ENCODE results near the gene MIF.

The MIF gene

DNA sequence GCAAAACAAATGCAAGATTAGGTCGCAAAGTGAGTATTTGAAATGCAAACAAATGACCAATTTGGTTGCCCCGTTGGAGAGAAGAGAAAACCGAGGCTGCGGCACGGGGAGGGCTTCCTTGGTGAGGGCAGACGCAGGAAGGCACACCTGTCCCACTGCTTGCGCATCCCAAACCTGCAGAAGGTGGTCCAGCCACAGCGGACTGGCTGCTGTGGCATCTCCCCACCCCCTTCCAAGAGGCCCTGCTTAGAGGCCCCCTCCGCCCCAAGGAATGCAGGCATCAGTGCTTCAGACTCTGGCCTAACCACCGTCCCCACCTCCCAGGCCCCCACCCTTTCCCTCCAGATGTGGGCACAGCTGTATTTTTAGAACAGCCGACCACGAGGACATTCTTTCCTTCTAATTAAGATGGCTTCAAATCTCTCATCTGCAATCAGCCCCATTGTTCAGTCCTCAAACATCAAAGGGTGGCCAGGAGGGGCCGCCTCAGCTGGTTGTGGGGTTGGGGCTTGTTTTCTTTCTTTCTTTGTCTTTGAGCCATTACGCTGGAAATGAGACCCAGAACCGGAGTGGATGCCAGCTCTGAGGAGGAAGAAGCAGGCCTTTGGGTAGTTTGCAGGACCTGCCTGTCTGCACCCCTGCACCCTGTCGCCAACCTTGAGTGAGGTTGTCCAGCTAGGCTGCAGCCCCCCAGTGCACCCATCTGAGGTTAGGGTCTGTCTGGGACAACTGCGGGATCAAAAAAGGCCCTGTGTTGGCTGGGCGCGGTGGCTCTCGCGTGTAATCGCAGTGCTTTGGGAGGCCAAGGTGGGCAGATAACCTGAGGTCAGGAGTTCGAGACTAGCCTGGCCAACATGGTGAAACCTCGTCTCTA is 46.0 kb upstream of the MIF start:
- TF ChIP-seq, protein P1, sequence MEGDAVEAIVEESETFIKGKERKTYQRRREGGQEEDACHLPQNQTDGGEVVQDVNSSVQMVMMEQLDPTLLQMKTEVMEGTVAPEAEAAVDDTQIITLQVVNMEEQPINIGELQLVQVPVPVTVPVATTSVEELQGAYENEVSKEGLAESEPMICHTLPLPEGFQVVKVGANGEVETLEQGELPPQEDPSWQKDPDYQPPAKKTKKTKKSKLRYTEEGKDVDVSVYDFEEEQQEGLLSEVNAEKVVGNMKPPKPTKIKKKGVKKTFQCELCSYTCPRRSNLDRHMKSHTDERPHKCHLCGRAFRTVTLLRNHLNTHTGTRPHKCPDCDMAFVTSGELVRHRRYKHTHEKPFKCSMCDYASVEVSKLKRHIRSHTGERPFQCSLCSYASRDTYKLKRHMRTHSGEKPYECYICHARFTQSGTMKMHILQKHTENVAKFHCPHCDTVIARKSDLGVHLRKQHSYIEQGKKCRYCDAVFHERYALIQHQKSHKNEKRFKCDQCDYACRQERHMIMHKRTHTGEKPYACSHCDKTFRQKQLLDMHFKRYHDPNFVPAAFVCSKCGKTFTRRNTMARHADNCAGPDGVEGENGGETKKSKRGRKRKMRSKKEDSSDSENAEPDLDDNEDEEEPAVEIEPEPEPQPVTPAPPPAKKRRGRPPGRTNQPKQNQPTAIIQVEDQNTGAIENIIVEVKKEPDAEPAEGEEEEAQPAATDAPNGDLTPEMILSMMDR (IDR thresholded peaks at IDR 0.05; ENCODE audit: borderline replicate concordance, control extremely low read depth, extremely low read depth, insufficient read depth, missing control alignments): no peak
- in situ Hi-C loops (cut with MboI; ENCODE audit: low sequenced_read_pairs, unreplicated experiment): loop anchor here (10.0 kb wide), 1 partner anchor 303 kb away; no protein-coding TSS in a partner anchor
- no peak for DNase-seq (ENCODE audit: low spot score)

DNA sequence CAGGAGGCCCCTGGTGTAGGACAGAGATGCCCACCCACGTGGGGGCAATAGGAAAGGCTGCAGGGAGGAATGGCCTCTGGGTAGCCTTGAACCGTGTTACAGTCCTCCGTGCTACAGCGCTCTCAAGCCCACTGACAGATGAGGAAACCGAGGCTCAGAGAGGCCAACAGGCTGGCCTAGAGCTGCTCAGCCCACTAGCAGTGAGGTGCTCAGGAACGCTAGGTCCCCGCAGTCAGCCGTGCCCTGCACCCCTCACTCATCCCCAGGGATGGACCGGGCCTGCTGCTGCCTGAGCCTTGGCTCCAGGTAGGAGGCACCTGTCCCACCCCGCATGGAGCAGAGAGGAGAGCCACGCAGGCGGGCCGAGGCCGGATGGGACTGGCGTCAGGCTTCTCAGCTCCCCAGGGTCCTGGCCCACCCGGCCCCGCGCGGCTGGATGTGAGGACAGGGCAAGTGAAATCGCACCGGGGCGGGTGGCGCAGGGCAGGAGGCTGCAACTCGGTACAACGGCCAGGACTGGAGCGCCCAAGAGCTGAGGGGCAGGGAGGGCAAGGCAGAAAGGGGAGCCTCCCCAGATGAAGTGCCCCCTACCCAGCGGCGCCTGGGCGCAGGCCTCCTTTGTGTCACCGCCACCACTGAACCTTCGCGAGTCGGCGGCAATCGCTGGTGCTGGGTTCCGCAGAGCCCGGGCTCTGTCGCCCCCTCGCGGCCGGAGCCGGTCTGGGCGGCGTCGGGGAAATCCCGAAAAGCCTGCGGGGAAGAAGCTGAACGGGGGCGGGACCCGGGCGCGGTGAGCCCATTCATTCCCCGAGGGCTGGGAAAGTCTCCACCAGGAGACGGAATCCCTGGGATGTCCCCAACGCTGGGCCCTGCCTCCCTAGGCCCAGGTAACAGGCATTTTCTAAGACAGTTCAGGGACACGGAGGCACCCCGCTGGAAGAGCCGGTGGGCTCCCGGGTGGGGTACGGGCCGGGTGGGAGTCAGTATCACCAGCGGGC is 44.9 kb upstream of the MIF start:
- in situ Hi-C loops (cut with MboI; ENCODE audit: low sequenced_read_pairs, unreplicated experiment): loop anchor here (10.0 kb wide), 1 partner anchor 305 kb away; no protein-coding TSS in a partner anchor
- TF ChIP-seq, protein P1 (IDR thresholded peaks at IDR 0.05; ENCODE audit: borderline replicate concordance, control extremely low read depth, extremely low read depth, insufficient read depth, missing control alignments): peak; percentile 96
- peak; percentile 92 for DNase-seq (ENCODE audit: low spot score)

DNA sequence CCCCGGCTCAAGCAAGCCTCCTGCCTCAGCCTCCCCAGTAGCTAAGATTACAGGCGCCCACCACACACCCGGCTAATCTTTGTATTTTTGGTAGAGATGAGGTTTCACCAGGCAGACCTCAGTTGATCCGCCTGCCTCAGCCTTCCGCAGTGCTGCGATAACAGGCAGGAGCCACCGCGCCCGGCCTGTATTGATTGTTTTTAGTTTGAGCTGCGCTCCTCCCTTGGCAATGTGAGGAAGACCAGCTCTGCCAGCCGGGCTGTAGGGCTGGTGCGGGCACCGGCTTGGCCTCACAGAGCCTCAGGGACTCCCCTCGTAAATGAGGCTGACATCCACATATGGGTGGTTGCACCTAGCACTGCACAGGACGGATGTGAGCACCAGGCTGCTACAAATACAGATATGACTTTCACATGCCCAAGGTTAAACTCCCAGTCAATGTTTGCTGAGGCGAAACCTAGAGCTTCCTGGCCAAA is 44.0 kb upstream of the MIF start:
- in situ Hi-C loops (cut with MboI; ENCODE audit: low sequenced_read_pairs, unreplicated experiment): no loop called here

DNA sequence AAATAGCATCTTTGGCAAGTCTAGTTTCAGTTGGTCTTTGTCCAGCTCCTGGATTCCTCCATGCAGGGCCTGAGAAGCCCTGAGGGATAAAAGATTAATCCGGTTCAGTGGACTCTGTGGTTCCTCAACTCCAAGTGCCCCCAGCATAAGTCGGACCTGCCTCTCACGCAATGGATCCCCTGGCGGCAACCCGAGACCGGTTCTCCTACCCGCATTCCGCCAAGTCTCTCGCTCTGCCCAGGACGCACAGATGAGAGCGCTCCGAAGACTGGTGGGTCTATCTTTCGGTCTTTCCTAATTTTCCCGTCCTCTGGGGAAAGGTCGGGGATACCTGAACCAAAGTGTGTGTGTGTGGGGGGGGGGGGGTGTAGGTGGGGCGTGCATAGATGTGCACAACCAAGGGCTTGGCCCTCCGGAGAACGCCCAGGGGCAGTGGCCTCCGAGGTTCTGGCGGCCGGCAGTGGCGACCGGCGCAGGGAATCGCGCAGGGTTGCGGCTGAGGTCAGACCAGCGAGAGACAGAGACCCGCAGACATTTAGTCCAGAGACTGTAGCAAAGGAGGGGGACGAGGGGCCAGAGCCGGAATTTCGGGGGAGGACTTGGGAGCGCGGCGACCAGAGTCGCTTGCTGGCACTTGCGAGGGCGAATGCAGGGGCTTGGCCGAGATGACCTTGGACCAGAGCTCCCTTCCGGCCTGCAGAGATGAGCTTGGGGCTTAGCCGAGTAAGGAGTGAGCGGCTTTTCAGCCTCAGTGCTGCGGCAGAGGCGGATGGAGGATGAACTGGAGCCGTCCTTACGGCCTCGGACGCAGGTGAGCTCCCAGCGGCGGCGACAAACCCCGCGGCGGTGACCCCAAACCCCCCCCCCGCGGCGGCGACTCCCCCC is 37.2 kb upstream of the MIF start:
- in situ Hi-C loops (cut with MboI; ENCODE audit: low sequenced_read_pairs, unreplicated experiment): no loop called here
- no peak for DNase-seq (ENCODE audit: low spot score)
- TF ChIP-seq, protein P1 (IDR thresholded peaks at IDR 0.05; ENCODE audit: borderline replicate concordance, control extremely low read depth, extremely low read depth, insufficient read depth, missing control alignments): no peak

More for the DNA sequence above, 44.0 kb upstream of the MIF start:
- TF ChIP-seq, protein P1 (IDR thresholded peaks at IDR 0.05; ENCODE audit: borderline replicate concordance, control extremely low read depth, extremely low read depth, insufficient read depth, missing control alignments): no peak
- DNase-seq (ENCODE audit: low spot score): no peak

DNA sequence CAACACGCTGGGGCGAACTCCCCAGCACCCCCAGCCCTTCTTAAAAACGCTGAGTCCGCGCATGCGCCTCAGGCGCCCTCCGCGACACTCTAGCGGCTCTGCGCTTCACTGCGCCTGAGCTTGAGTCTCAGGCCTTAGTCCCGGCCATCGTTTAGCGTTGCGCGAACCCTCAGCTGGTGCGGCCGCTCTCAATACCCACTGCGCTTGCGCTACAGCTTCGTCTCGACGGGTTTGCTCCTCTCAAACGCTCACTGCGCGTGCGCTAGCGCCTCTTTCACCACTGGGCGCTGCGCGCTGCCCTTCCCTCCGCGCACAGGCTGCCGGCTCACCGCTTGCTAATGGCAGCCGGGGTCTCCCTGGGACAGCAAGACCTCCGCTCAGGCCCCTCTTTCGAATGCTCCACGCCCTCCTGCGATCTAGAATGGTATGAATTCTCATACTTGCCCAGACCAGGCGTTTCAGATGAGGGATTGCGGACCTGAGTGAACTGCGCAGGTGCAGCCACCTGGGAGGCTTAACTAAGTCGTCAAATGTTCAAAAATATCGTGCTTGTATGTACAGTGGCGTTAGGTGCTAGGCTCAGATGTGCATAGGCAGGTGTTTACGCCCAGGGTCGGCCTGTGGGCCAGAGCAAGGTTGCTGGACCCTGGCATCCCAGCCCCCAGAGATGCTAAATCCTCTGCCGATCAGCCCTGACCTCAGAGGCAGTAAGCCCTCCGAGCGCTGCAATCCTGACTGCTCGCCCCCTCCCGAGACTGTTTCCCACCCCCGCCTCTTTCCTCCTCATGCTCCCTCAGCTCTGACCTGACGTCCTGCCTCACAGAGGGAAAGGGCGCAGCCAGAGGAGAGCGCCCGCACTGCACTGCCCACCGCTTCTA is 36.3 kb upstream of the MIF start, which contains the start of gene SLC2A11:
TSS of gene SLC2A11 (plus strand) at position 270 of the 878 bp plus-strand sequence. CDS start at position 395, 125 bp downstream.
- peak; percentile 98 for DNase-seq (ENCODE audit: low spot score)
- TF ChIP-seq, protein P1 (IDR thresholded peaks at IDR 0.05; ENCODE audit: borderline replicate concordance, control extremely low read depth, extremely low read depth, insufficient read depth, missing control alignments): peak; percentile 26
- in situ Hi-C loops (cut with MboI; ENCODE audit: low sequenced_read_pairs, unreplicated experiment): no loop called here

All from GM13976 (cell line).